H1 (cell line): ENCODE measurements around the gene SSPN. TPM values are rescaled to one million over a fixed set of nuclear protein-coding genes. Genes with fewer than 3 reads are reported as not detected.

Experiments
- CTCF ChIA-PET: fragments of 300-600 bp; sonication (Branson Sonifier 250); formaldehyde crosslinking; loops from one replicate; lab custom pipeline; 2021; ENCODE audit not compliant: partially characterized antibody; lab: Charles Lee
- POLR2A ChIA-PET: fragments of 300-600 bp; sonication (Branson Sonifier 250); formaldehyde crosslinking; loops from one replicate; lab custom pipeline; 2021; ENCODE audit warnings: inconsistent platforms; ENCODE audit not compliant: partially characterized antibody; lab: Charles Lee
- DNase-seq, 2 experiments: peaks; one replicate each; pipeline versions ENCODE4 v3.0.0 to v3.0.0-alpha.2; 2010 to 2022; ENCODE audit warnings: low spot score in 2 of 2, low read depth in 1 of 2, mixed read lengths in 1 of 2
- FAIRE-seq: peaks from 2 replicates; lab custom pipeline; 2011; peaks lifted over from hg19 to GRCh38; lab: Jason Lieb, UNC
- H2AFZ ChIP-seq: 2 replicates; pipeline ENCODE4 v1.8.1; 2012; ENCODE audit warnings: low read length, inconsistent platforms
- H2AK5ac ChIP-seq: 2 replicates; pipeline ENCODE4 v1.6.1; 2013; ENCODE audit warnings: low read depth, low read length
- H2BK120ac ChIP-seq: replicated peaks from 2 replicates; pipeline ENCODE3; 2013; ENCODE audit warnings: low read depth, low read length, inconsistent platforms
- H2BK12ac ChIP-seq: 2 replicates; pipeline ENCODE4 v1.6.1; 2013; ENCODE audit warnings: low read depth, low read length
- H2BK15ac ChIP-seq: 2 replicates; pipeline ENCODE4 v1.6.1; 2013; ENCODE audit warnings: low read length
- H2BK20ac ChIP-seq: 2 replicates; pipeline ENCODE4 v1.6.1; 2013; ENCODE audit warnings: low read length
- H2BK5ac ChIP-seq: 2 replicates; pipeline ENCODE4 v1.6.1; 2013; ENCODE audit warnings: low read depth, low read length
- H3K14ac ChIP-seq: 2 replicates; pipeline ENCODE4 v1.6.1; 2013; ENCODE audit warnings: inconsistent platforms; ENCODE audit not compliant: insufficient read length
- H3K18ac ChIP-seq: 2 replicates; pipeline ENCODE4 v1.6.1; 2013; ENCODE audit warnings: low read length; ENCODE audit errors: extremely low read depth
- H3K23ac ChIP-seq: 2 replicates; pipeline ENCODE4 v1.6.1; 2013; ENCODE audit warnings: inconsistent platforms; ENCODE audit not compliant: insufficient read length
- H3K23me2 ChIP-seq: 2 replicates; pipeline ENCODE4 v1.6.1; 2013; ENCODE audit warnings: low read depth, low read length
- H3K27ac ChIP-seq: 2 replicates; pipeline ENCODE4 v1.6.1; 2011; ENCODE audit warnings: low read depth, low read length, inconsistent platforms
- H3K27me3 ChIP-seq, 4 experiments: replicated peaks in 1 of 4; 1 replicate in 1 of 4; 2 replicates in 3 of 4; pipeline versions ENCODE4 v1.6.1 to v1.8.1; 2011 to 2013; ENCODE audit warnings: low read length in 3 of 4, mild to moderate bottlenecking in 3 of 4, inconsistent platforms in 2 of 4, mixed read lengths in 2 of 4, moderate library complexity in 1 of 4; ENCODE audit not compliant: control insufficient read depth in 3 of 4, insufficient read depth in 3 of 4; ENCODE audit errors: extremely low read depth in 1 of 4
- H3K36me3 ChIP-seq, 4 experiments: 2 replicates each; pipeline versions ENCODE4 v1.6.1 to v1.8.1; 2011 to 2013; ENCODE audit warnings: mild to moderate bottlenecking in 4 of 4, low read length in 3 of 4, moderate library complexity in 2 of 4, control low read depth in 1 of 4, inconsistent platforms in 1 of 4; ENCODE audit not compliant: insufficient read depth in 4 of 4, control insufficient read depth in 2 of 4
- H3K4ac ChIP-seq: replicated peaks from 2 replicates; pipeline ENCODE3; 2013; ENCODE audit warnings: low read length, low read depth, mixed read lengths, inconsistent platforms; ENCODE audit not compliant: insufficient read length
- H3K4me1 ChIP-seq, 4 experiments: replicated peaks in 1 of 4; 1 replicate in 1 of 4; 2 replicates in 3 of 4; pipeline versions ENCODE4 v1.6.1 to v1.8.1; 2011 to 2013; ENCODE audit warnings: low read length in 3 of 4, inconsistent platforms in 2 of 4, mixed read lengths in 1 of 4; ENCODE audit not compliant: insufficient read depth in 4 of 4, control insufficient read depth in 3 of 4
- H3K4me2 ChIP-seq, 2 experiments: 2 replicates each; pipeline versions ENCODE4 v1.6.1 to v1.8.1; 2011 to 2013; ENCODE audit warnings: low read depth in 2 of 2, low read length in 2 of 2, control low read depth in 1 of 2, inconsistent platforms in 1 of 2, mild to moderate bottlenecking in 1 of 2; ENCODE audit not compliant: insufficient read depth in 1 of 2
- H3K4me3 ChIP-seq, 4 experiments: fragments of 200-600, 300-600 bp in 1 of 4; sonication (generic), shearing (Covaris generic), sonication (Bioruptor Twin) in 1 of 4; 2 replicates each; pipeline versions ENCODE4 v1.5.1 to v1.8.1; 2011 to 2016; ENCODE audit warnings: low read length in 4 of 4, low read depth in 3 of 4, control low read depth in 2 of 4, inconsistent platforms in 2 of 4, mild to moderate bottlenecking in 2 of 4, mixed read lengths in 1 of 4, moderate library complexity in 1 of 4; ENCODE audit not compliant: insufficient read depth in 2 of 4; ENCODE audit errors: extremely low read depth in 1 of 4
- H3K56ac ChIP-seq: replicated peaks from 2 replicates; pipeline ENCODE3; 2013; ENCODE audit warnings: low read depth, mild to moderate bottlenecking, mixed read lengths, low read length, inconsistent platforms; ENCODE audit not compliant: insufficient read length
- H3K79me1 ChIP-seq: 2 replicates; pipeline ENCODE4 v1.6.1; 2013; ENCODE audit warnings: low read depth, low read length, control low read depth
- H3K79me2 ChIP-seq, 2 experiments: 2 replicates each; pipeline versions ENCODE4 v1.6.1 to v1.8.1; 2012 to 2013; ENCODE audit warnings: low read length in 2 of 2, mild to moderate bottlenecking in 2 of 2, inconsistent platforms in 1 of 2; ENCODE audit not compliant: insufficient read depth in 2 of 2, control insufficient read depth in 1 of 2
- H3K9ac ChIP-seq, 4 experiments: replicated peaks in 1 of 4; 1 replicate in 1 of 4; 2 replicates in 3 of 4; pipeline versions ENCODE4 v1.6.1 to v1.8.1; 2011 to 2013; ENCODE audit warnings: low read depth in 3 of 4, low read length in 3 of 4, control low read depth in 2 of 4, mild to moderate bottlenecking in 2 of 4, moderate library complexity in 2 of 4, inconsistent platforms in 1 of 4; ENCODE audit errors: extremely low read depth in 1 of 4
- H3K9me3 ChIP-seq, 2 experiments: 2 replicates each; pipeline versions ENCODE4 v1.6.1 to v1.8.1; 2012 to 2013; ENCODE audit warnings: mild to moderate bottlenecking in 2 of 2, moderate library complexity in 2 of 2, control low read depth in 1 of 2, inconsistent platforms in 1 of 2, low read depth in 1 of 2, low read length in 1 of 2, mixed read lengths in 1 of 2; ENCODE audit not compliant: insufficient read depth in 2 of 2
- H4K20me1 ChIP-seq, 2 experiments: replicated peaks in 1 of 2; 2 replicates each; pipeline versions ENCODE3 to v1.8.1; 2011 to 2013; ENCODE audit warnings: inconsistent platforms in 2 of 2, low read length in 2 of 2, mild to moderate bottlenecking in 1 of 2; ENCODE audit not compliant: insufficient read depth in 2 of 2, control insufficient read depth in 1 of 2
- H4K5ac ChIP-seq: 2 replicates; pipeline ENCODE4 v1.6.1; 2013; ENCODE audit warnings: low read length, low read depth, mixed read lengths, inconsistent platforms; ENCODE audit not compliant: insufficient read length
- H4K8ac ChIP-seq: 2 replicates; pipeline ENCODE4 v1.8.0; 2013; ENCODE audit warnings: mild to moderate bottlenecking, moderate library complexity, low read length, inconsistent platforms; ENCODE audit not compliant: insufficient read depth; ENCODE audit errors: extremely low read depth
- H4K91ac ChIP-seq: replicated peaks from 2 replicates; pipeline ENCODE3; 2013; ENCODE audit warnings: low read length, mixed read lengths, inconsistent platforms; ENCODE audit not compliant: insufficient read length
- EP300 ChIP-seq, 2 experiments: IDR thresholded peaks; 1 replicate in 1 of 2; 2 replicates in 1 of 2; pipeline ENCODE4 v1.6.1; 2011 to 2012; ENCODE audit warnings: low read depth in 2 of 2, low read length in 2 of 2, mild to moderate bottlenecking in 2 of 2, borderline replicate concordance in 1 of 2, inconsistent platforms in 1 of 2, moderate library complexity in 1 of 2
- EZH2 ChIP-seq: fragments of 200-600 bp; sonication (generic); IDR thresholded peaks from 2 replicates; pipeline ENCODE4 v1.7.1; 2012; ENCODE audit warnings: low read depth, mild to moderate bottlenecking, moderate library complexity, low read length, inconsistent platforms; ENCODE audit not compliant: severe bottlenecking
- RNF2 ChIP-seq: fragments of 200-900, 300-1000 bp; sonication (generic); IDR thresholded peaks from 2 replicates; pipeline ENCODE4 v1.7.1; 2016; ENCODE audit warnings: borderline replicate concordance, low read depth, mild to moderate bottlenecking, antibody characterized with exemption, low read length; ENCODE audit not compliant: poor library complexity, severe bottlenecking; ENCODE audit errors: missing control alignments
- SIX5 ChIP-seq: IDR thresholded peaks from 2 replicates; pipeline ENCODE4 v1.6.1; 2011; ENCODE audit warnings: mild to moderate bottlenecking, low read depth, low read length
- WGBS, 2 experiments: shearing (Covaris generic) in 1 of 2; methylation state at CpG; one replicate each; pipeline versions ENCODE4 v1.1.6 to v1.1.7; 2013 to 2015; ENCODE audit warnings: low lambda C conversion rate in 2 of 2, mixed read lengths in 2 of 2, inconsistent platforms in 1 of 2, low coverage in 1 of 2, missing lambda C conversion rate in 1 of 2; ENCODE audit not compliant: insufficient replicate concordance in 2 of 2, insufficient coverage in 1 of 2, insufficient read length in 1 of 2; ENCODE audit errors: extremely low coverage in 1 of 2, missing lambda C conversion rate in 1 of 2; 5-methylcytosine and 5-hydroxymethylcytosine counted together
- long read RNA-seq, 2 experiments: library from RNA in 1 of 2; library from capped mRNA in 1 of 2; stranded (forward); transcript quantifications; one replicate each; pipeline ENCODE4 v2.0.0, GENCODE V29; 2021; ENCODE audit warnings: inconsistent platforms in 1 of 2
- polyA minus RNA-seq, 3 experiments: library from RNA; depleted of rRNA, polyadenylated mRNA; stranded (reverse); fragments of >200 nt; gene quantifications; 1 replicate in 2 of 3; 2 replicates in 1 of 3; pipeline ENCODE4 v1.2.3, GENCODE V29; 2011
- polyA plus RNA-seq, 7 experiments: library from polyadenylated mRNA; depleted of rRNA in 3 of 7; stranded (reverse) in 5 of 7; unstranded in 2 of 7; fragments of >200 nt in 5 of 7; fragments of 200-250 nt in 2 of 7; gene quantifications; 1 replicate in 5 of 7; 2 replicates in 1 of 7; 4 replicates in 1 of 7; pipeline versions ENCODE4 v1.2.1 to v1.2.3, GENCODE V29; 2011 to 2013; ENCODE audit warnings: missing spikeins in 2 of 7, mixed read lengths in 2 of 7
- total RNA-seq: library from RNA; stranded (reverse); fragmentation: NEBNext Ultra II Directional; extraction: Animal tissue kit (Norgen Biotek cat#: 25700); gene quantifications from 2 replicates; pipeline ENCODE4 v1.2.1, GENCODE V29; 2021
- TF ChIP-seq, protein P1 (sequence below): IDR thresholded peaks from 2 replicates; pipeline ENCODE4 v1.6.1; 2012; ENCODE audit warnings: inconsistent platforms

Gene SSPN
- total RNA-seq = 0.86 and 0.98 TPM in 2 replicates
- 1.8 and 2.9 TPM in 2 replicates for polyA plus RNA-seq (2011; rRNA removed)
- polyA plus RNA-seq (2011; cell fraction: cytosol; rRNA removed) = 0.50 TPM
- polyA plus RNA-seq (2011; cell fraction: nucleus; rRNA removed) = 1.9 TPM
- 0.65 to 1.0 TPM (median 0.81 TPM) in 4 replicates for polyA plus RNA-seq (2012, experiment 1 of 2)
- 0.04 TPM for polyA plus RNA-seq (2012, experiment 2 of 2)
- polyA plus RNA-seq (2013, experiment 1 of 2) = 1.3 TPM
- polyA plus RNA-seq (2013, experiment 2 of 2) = 0.66 TPM
- polyA minus RNA-seq (2011; rRNA and poly(A)+ RNA removed) = 0.47 and 2.3 TPM in 2 replicates
- 3.0 TPM for polyA minus RNA-seq (2011; cell fraction: cytosol; rRNA and poly(A)+ RNA removed)
- polyA minus RNA-seq (2011; cell fraction: nucleus; rRNA and poly(A)+ RNA removed) = 0.80 TPM
- long read RNA-seq, experiment 1, partial matches to known transcripts = 0 of 1 reads
- long read RNA-seq, experiment 1, other reads (novel, unspliced or antisense) = 1 of 1 reads
- long read RNA-seq, experiment 2, partial matches to known transcripts = 0 of 1 reads
- long read RNA-seq, experiment 2, other reads (novel, unspliced or antisense) = 1 of 1 reads

GRCh38 chr12:26195250-26195640, at the start of gene SSPN:
TSS of gene SSPN (plus strand) at chr12:26195573. CDS start at chr12:26195673, 100 bp downstream.
- Histone ChIP-seq H3K18ac (peak within 1 kb of the TSS; percentile 92), H3K56ac (no peak within 1 kb of the TSS), H3K27me3 (peaks cover 0 to 28% (median 15%) of the 10 kb centered on the region in 4 experiments; a peak in 6 of 7 replicates), H3K4me1 (peaks cover 0 to 2% (median 0%) of the 10 kb centered on the region in 4 experiments; a peak in 3 of 7 replicates), H2BK120ac (peak within 1 kb of the TSS; percentile 79), H2BK15ac (0 out of 2 replicates have a peak within 1 kb of the TSS, but pooled peaks have one; percentile 65), H4K8ac (peak within 1 kb of the TSS; percentile 93), H4K20me1 (no peaks in the 10 kb centered on the region), H3K79me1 (no peaks in the 10 kb centered on the region), H3K23me2 (peaks cover 4% of the 10 kb centered on the region), H2BK12ac (peak within 1 kb of the TSS; percentile 62; the same call in 1 of the 2 replicates), H3K9ac (peak within 1 kb of the TSS in 3 of 4 experiments; percentile 49 to 63 (median 59); a peak in 6 of 7 replicates), H3K79me2 (no peaks in the 10 kb centered on the region), H3K4ac (no peak within 1 kb of the TSS), H3K9me3 (no peaks in the 10 kb centered on the region), H3K36me3 (no peaks in the 10 kb centered on the region), H3K4me3 (peak within 1 kb of the TSS; percentile 46 to 68 (median 60)), H3K4me2 (peak within 1 kb of the TSS; percentile 64 to 95), H2AK5ac (no peak within 1 kb of the TSS), H4K5ac (no peak within 1 kb of the TSS), H4K91ac (peak within 1 kb of the TSS; percentile 97), H3K14ac (no peak within 1 kb of the TSS), H3K23ac (no peak within 1 kb of the TSS), H2BK20ac (peak within 1 kb of the TSS; percentile 82; the same call in 1 of the 2 replicates), H2BK5ac (no peak within 1 kb of the TSS), H2AFZ (peak within 1 kb of the TSS; percentile 98), H3K27ac (no peak within 1 kb of the TSS)
- no peak for TF ChIP-seq EP300 (IDR thresholded peaks at IDR 0.05; ENCODE audit: borderline replicate concordance in 1 of 2, low read depth in 2 of 2, low read length in 2 of 2)
- TF ChIP-seq EZH2 = peak; percentile 47
- TF ChIP-seq SIX5 = no peak
- TF ChIP-seq, protein P1, sequence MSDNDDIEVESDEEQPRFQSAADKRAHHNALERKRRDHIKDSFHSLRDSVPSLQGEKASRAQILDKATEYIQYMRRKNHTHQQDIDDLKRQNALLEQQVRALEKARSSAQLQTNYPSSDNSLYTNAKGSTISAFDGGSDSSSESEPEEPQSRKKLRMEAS = no peak
- TF ChIP-seq RNF2 = peak; percentile 18
- 4% methylated on average over 21 of the region's 35 CpGs; no CpG with 5 or more reads in 1 of the 2 experiments for WGBS, 2 experiments
- ChIA-PET CTCF (interaction anchor here (1.0 to 1.7 kb wide), 6 partner anchors 9 to 99 kb away, joined by 3 to 5 read pairs (median 3); no protein-coding TSS in a partner anchor), POLR2A (interaction anchor here (1.8 to 2.0 kb wide), 3 partner anchors 9 to 73 kb away, joined by 4 to 9 read pairs (median 8); no protein-coding TSS in a partner anchor)
- FAIRE-seq (no peak), DNase-seq (peak in 1 of 2 experiments; percentile 63)
